SU-DHL-6 (cell line): ENCODE data around the gene THRAP3.

Experiments
- EZH2phosphoT487 ChIP-seq: fragments of 200-600 bp; sonication (generic), shearing (Covaris generic); conservative IDR thresholded peaks from 2 replicates; pipeline ENCODE4 v1.6.1; 2018; ENCODE audit warnings: mild to moderate bottlenecking, antibody characterized with exemption, low read length, moderate library complexity, mixed read lengths
- TF ChIP-seq, protein P1 (sequence below): fragments of 200-600 bp; sonication (generic); IDR thresholded peaks from one replicate; pipeline ENCODE4 v1.5.1; 2017; ENCODE audit warnings: antibody characterized with exemption, mild to moderate bottlenecking, low read length, moderate library complexity; ENCODE audit not compliant: insufficient read depth, poor library complexity, severe bottlenecking

DNA sequence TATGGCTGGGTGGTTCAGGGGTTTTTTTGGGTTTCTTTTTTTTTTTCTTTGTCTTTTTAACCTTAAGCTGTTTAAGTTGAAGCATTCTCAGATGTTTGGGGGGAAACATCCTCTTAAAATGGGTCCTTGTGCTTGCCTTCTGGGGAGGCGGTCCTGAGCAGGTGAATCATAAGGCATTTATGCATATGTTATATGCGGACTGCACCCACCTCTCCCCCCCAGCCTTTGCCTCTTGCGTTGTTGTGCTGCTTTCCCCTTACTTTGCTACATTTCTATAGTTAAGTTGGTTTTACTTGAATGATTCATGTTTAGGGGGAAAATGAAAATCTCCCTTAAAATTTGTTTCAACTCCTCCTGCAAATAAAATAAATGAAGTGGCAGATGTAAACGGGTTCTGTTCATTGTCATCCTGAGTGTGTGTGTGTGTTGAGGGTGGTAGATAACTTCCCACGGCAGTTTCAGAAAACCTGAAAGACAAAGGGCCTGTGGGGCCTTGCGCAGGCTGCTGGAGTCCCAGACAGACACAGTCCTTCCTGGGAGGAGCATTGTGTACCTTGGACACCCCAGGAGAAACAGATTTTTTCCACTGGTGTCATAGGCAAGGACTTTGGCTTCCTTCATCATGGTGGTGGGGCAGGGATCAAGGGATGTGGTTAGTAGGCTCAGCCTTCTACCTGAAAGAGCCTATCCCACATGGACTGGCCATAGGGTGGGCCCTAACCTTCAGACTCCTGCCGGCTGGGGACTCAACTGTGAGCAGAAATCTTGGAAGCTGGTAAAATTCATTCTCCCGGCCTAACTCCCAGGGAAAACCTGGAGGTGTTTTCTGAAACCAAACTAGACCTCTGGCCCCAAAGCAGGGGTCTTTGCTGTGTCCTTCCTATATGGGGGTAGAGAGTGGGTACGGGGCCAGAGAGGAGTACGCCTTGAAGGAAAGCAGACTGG, 81.0 kb downstream of the THRAP3 start:
- TF ChIP-seq, protein P1, sequence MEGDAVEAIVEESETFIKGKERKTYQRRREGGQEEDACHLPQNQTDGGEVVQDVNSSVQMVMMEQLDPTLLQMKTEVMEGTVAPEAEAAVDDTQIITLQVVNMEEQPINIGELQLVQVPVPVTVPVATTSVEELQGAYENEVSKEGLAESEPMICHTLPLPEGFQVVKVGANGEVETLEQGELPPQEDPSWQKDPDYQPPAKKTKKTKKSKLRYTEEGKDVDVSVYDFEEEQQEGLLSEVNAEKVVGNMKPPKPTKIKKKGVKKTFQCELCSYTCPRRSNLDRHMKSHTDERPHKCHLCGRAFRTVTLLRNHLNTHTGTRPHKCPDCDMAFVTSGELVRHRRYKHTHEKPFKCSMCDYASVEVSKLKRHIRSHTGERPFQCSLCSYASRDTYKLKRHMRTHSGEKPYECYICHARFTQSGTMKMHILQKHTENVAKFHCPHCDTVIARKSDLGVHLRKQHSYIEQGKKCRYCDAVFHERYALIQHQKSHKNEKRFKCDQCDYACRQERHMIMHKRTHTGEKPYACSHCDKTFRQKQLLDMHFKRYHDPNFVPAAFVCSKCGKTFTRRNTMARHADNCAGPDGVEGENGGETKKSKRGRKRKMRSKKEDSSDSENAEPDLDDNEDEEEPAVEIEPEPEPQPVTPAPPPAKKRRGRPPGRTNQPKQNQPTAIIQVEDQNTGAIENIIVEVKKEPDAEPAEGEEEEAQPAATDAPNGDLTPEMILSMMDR, result no peak
- no peak for TF ChIP-seq EZH2phosphoT487
